NB4 (cell line): ENCODE results near the gene GALNS.

Experiments used
- CTCF ChIP-seq: IDR thresholded peaks from one replicate; pipeline ENCODE4 v1.5.1; 2012; ENCODE audit warnings: low read depth, low read length
- MYC ChIP-seq: IDR thresholded peaks from 2 replicates; pipeline ENCODE4 v1.6.1; 2011; ENCODE audit warnings: low read depth, low read length

DNA sequence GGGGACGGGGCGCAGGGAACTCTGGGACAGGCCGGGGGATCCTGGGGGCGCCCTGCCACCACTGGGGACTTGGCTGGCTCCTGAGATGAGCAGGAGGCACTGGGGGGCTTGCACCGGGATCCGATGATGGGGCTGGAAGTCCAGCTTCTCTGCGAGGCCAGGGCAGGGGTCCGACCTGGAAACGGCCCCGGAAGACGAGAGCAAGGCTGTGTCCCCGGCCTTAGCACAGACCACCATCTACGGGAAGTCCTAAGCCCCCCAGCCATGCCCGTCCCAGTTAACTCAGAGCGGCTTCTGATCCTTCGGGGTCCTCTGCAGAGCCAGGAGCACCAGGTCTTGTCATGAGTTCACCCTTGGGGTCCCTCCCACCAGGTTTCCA lies 52.6 kb downstream of the GALNS start:
- no peak for TF ChIP-seq CTCF
- no peak for TF ChIP-seq MYC
